GM19193 (cell line): ENCODE results near the gene SCARF1.
A peak's percentile ranks its signal among the peaks of the same experiment; 100 is the strongest.

Experiments
- POLR2A ChIP-seq: IDR thresholded peaks from 4 replicates; pipeline ENCODE4 v1.6.1; 2011; ENCODE audit not compliant: insufficient read depth, insufficient read length; ENCODE audit errors: extremely low read depth

SCARF1 gene

GRCh38 chr17:1624650-1625049 is 20.9 kb downstream of the SCARF1 start:
- TF ChIP-seq POLR2A: no peak

GRCh38 chr17:1623057-1623630 is 22.4 kb downstream of the SCARF1 start:
- TF ChIP-seq POLR2A: no peak

GRCh38 chr17:1621273-1621954 is 24.1 kb downstream of the SCARF1 start:
- TF ChIP-seq POLR2A: no peak

GRCh38 chr17:1620486-1620885 is 25.0 kb downstream of the SCARF1 start:
- no peak for TF ChIP-seq POLR2A

GRCh38 chr17:1617620-1618174 is 27.8 kb downstream of the SCARF1 start:
- TF ChIP-seq POLR2A: no peak

- TF ChIP-seq POLR2A: no peak
Measured at GRCh38 chr17:1616101-1616500, 29.4 kb downstream of the SCARF1 start.

- TF ChIP-seq POLR2A: no peak
Measured at GRCh38 chr17:1612400-1612799, 33.1 kb downstream of the SCARF1 start.

- TF ChIP-seq POLR2A: no peak
Measured at GRCh38 chr17:1611715-1612114, 33.8 kb downstream of the SCARF1 start.

- no peak for TF ChIP-seq POLR2A
Measured at GRCh38 chr17:1608676-1609075, 36.9 kb downstream of the SCARF1 start.

- TF ChIP-seq POLR2A: no peak
Measured at GRCh38 chr17:1607971-1608320, 37.6 kb downstream of the SCARF1 start.

GRCh38 chr17:1606352-1606985 is 39.1 kb downstream of the SCARF1 start:
- TF ChIP-seq POLR2A: peak; percentile 7

- TF ChIP-seq POLR2A: no peak
Measured at GRCh38 chr17:1605681-1606351, 39.7 kb downstream of the SCARF1 start.

- no peak for TF ChIP-seq POLR2A
Measured at GRCh38 chr17:1604831-1605528, 40.6 kb downstream of the SCARF1 start.

- TF ChIP-seq POLR2A: no peak
Measured at GRCh38 chr17:1601571-1601970, 44.0 kb downstream of the SCARF1 start.

- no peak for TF ChIP-seq POLR2A
Measured at GRCh38 chr17:1598399-1599095, 47.0 kb downstream of the SCARF1 start.

GRCh38 chr17:1597861-1598342 is 47.6 kb downstream of the SCARF1 start:
- no peak for TF ChIP-seq POLR2A
